ENCODE measurements around the gene C17orf100.

GRCh38 chr17:6671431-6671830 is 19.9 kb downstream of the C17orf100 start:
- TF ChIP-seq TARDBP (IDR thresholded peaks at IDR 0.05) = no peak
- TF ChIP-seq BRF2 (IDR thresholded peaks at IDR 0.05; ENCODE audit: borderline replicate concordance, insufficient read depth, insufficient read length) = no peak
- no peak for TF ChIP-seq CAMTA2 (CRISPR knock-in tag; conservative IDR thresholded peaks at IDR 0.05)
- no peak for TF ChIP-seq USF1 (CRISPR knock-in tag; IDR thresholded peaks at IDR 0.05)
- TF ChIP-seq SIN3A (IDR thresholded peaks at IDR 0.05; ENCODE audit: borderline replicate concordance in 2 of 2, control insufficient read depth in 1 of 2, low read depth in 2 of 2, low read length in 2 of 2) = no peak
- TF ChIP-seq ZNF12 (CRISPR knock-in tag; IDR thresholded peaks at IDR 0.05) = no peak
- no peak for TF ChIP-seq CTCF (IDR thresholded peaks at IDR 0.05 in 2 of 3, conservative IDR thresholded peaks at IDR 0.05 in 1 of 3; ENCODE audit: insufficient read depth in 2 of 3, low read depth in 1 of 3, low read length in 3 of 3)
- no peak for TF ChIP-seq KDM1A (IDR thresholded peaks at IDR 0.05)
- TF ChIP-seq ATF6 (CRISPR knock-in tag; IDR thresholded peaks at IDR 0.05) = no peak

All from K562 (cell line).